ENCODE results near the gene SLC30A5.

The SLC30A5 gene

DNA sequence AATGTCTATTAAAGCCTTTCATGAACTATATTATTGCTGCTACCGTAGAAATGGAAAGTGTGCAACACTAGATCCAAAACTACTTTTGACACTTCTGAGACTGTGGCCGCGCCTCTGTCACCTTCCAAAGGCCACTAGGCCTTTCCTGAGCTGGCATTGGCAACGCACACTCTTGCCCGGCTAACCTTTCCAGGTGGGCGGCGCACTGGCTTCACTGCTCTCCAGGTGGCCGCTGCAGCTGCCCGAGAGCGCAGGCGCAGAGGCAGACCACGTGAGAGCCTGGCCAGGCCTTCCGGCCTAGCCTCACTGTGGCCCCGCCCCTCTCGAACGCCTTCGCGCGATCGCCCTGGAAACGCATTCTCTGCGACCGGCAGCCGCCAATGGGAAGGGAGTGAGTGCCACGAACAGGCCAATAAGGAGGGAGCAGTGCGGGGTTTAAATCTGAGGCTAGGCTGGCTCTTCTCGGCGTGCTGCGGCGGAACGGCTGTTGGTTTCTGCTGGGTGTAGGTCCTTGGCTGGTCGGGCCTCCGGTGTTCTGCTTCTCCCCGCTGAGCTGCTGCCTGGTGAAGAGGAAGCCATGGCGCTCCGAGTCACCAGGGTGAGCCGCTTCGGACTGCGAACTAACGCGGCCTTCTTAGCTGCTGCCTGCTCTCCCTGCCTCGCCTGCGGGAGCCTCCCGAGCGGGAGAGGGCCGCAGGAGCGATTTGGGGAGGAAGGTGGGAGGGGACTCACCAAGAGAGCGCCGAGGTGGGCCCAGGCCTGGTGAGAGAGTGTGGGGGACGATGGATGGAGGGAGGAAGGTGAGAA is 73.1 kb downstream of the SLC30A5 start, which contains the start of gene CCNB1:
Gene CCNB1 (plus strand): TSS at position 465 of the 807 bp plus-strand sequence. CDS start 113 bp downstream, at position 578.
- peak within 1 kb of the TSS; percentile 73 for H3K4me3 ChIP-seq (ENCODE audit: low read length)
- H3K27me3 ChIP-seq (ENCODE audit: control insufficient read depth, insufficient read depth, low read length) = no peaks in the 10 kb centered on the region
- peaks cover 21% of the 10 kb centered on the region; the same call in 1 of the 2 replicates for H3K36me3 ChIP-seq (ENCODE audit: control insufficient read depth, insufficient read depth, low read length)
- no peaks in the 10 kb centered on the region for H3K4me1 ChIP-seq (ENCODE audit: control insufficient read depth, insufficient read depth, low read length)
- no peak within 1 kb of the TSS for H3K27ac ChIP-seq (ENCODE audit: low read length)
- WGBS (ENCODE audit: insufficient coverage, insufficient read length) = no CpG with 5 or more reads among the region's 50 CpGs
- DNase-seq (ENCODE audit: low read depth, low spot score) = peak; percentile 97
- no peaks in the 10 kb centered on the region for H3K9me3 ChIP-seq (ENCODE audit: control insufficient read depth, insufficient read depth, low read length)

DNA sequence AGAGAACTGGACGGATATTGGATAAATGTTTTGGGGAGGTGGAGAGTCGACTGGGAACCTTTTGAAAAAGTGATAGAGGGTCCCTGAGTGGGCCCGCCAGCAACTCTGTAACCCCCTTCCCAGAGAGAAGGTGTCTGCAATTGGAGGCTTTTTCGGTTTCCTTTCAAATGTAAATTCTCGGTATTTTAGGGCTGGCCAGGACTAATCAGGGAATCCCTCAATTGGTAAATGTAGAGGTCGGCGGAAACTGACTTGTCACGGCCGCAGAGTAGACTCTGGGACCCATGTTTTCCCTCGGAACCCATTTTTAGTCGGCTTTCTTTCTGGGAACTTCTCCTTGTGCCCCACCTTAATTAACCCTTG is 73.7 kb downstream of the SLC30A5 start:
- H3K9me3 ChIP-seq (ENCODE audit: control insufficient read depth, insufficient read depth, low read length) = no peaks in the 10 kb centered on the region
- peaks cover 21% of the 10 kb centered on the region; the same call in 1 of the 2 replicates for H3K36me3 ChIP-seq (ENCODE audit: control insufficient read depth, insufficient read depth, low read length)
- H3K4me3 ChIP-seq (ENCODE audit: low read length) = peak overlapping the region; percentile 73
- no CpG with 5 or more reads among the region's 11 CpGs for WGBS (ENCODE audit: insufficient coverage, insufficient read length)
- H3K27me3 ChIP-seq (ENCODE audit: control insufficient read depth, insufficient read depth, low read length) = no peaks in the 10 kb centered on the region
- H3K27ac ChIP-seq (ENCODE audit: low read length) = no peak overlapping the region
- H3K4me1 ChIP-seq (ENCODE audit: control insufficient read depth, insufficient read depth, low read length) = no peaks in the 10 kb centered on the region
- no peak for DNase-seq (ENCODE audit: low read depth, low spot score)

DNA sequence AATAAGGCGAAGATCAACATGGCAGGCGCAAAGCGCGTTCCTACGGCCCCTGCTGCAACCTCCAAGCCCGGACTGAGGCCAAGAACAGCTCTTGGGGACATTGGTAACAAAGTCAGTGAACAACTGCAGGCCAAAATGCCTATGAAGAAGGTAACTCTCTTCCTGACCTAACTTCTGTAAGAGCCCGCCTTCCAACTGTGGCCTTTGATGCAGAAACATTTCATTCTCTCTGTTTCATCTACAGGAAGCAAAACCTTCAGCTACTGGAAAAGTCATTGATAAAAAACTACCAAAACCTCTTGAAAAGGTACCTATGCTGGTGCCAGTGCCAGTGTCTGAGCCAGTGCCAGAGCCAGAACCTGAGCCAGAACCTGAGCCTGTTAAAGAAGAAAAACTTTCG is 74.1 kb downstream of the SLC30A5 start:
- H3K4me1 ChIP-seq (ENCODE audit: control insufficient read depth, insufficient read depth, low read length) = no peaks in the 10 kb centered on the region
- no CpG with 5 or more reads among the region's 8 CpGs for WGBS (ENCODE audit: insufficient coverage, insufficient read length)
- peaks cover 22% of the 10 kb centered on the region; the same call in 1 of the 2 replicates for H3K36me3 ChIP-seq (ENCODE audit: control insufficient read depth, insufficient read depth, low read length)
- H3K27me3 ChIP-seq (ENCODE audit: control insufficient read depth, insufficient read depth, low read length) = no peaks in the 10 kb centered on the region
- no peaks in the 10 kb centered on the region for H3K9me3 ChIP-seq (ENCODE audit: control insufficient read depth, insufficient read depth, low read length)
- DNase-seq (ENCODE audit: low read depth, low spot score) = no peak
- peak overlapping the region; percentile 73; the same call in 1 of the 2 replicates for H3K4me3 ChIP-seq (ENCODE audit: low read length)
- no peak overlapping the region for H3K27ac ChIP-seq (ENCODE audit: low read length)

DNA sequence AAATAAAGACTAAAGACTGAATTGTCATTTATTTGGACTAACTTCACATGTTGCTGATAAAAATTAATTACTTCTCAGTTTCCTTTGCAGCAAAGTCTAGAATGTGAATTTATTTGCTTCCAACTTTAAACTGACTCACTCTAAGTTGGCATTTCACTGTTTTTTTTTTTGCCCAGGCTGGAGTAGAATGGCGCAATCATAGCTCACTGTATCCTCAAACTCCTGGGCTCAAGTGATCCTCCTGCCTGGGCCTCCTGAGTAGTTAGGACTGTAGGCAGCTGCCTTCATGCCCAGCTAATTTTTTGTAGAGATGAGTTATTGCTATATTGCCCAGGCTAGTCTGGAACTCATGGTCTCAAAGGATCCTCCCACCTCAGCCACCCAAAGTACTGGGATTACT is 76.7 kb downstream of the SLC30A5 start:
- H3K27ac ChIP-seq (ENCODE audit: low read length) = no peak overlapping the region
- no peaks in the 10 kb centered on the region for H3K4me1 ChIP-seq (ENCODE audit: control insufficient read depth, insufficient read depth, low read length)
- H3K36me3 ChIP-seq (ENCODE audit: control insufficient read depth, insufficient read depth, low read length) = peaks cover 43% of the 10 kb centered on the region; the same call in 1 of the 2 replicates
- H3K9me3 ChIP-seq (ENCODE audit: control insufficient read depth, insufficient read depth, low read length) = no peaks in the 10 kb centered on the region
- no peak for DNase-seq (ENCODE audit: low read depth, low spot score)
- no CpG with 5 or more reads among the region's 1 CpG for WGBS (ENCODE audit: insufficient coverage, insufficient read length)
- no peak overlapping the region for H3K4me3 ChIP-seq (ENCODE audit: low read length)
- no peaks in the 10 kb centered on the region for H3K27me3 ChIP-seq (ENCODE audit: control insufficient read depth, insufficient read depth, low read length)

DNA sequence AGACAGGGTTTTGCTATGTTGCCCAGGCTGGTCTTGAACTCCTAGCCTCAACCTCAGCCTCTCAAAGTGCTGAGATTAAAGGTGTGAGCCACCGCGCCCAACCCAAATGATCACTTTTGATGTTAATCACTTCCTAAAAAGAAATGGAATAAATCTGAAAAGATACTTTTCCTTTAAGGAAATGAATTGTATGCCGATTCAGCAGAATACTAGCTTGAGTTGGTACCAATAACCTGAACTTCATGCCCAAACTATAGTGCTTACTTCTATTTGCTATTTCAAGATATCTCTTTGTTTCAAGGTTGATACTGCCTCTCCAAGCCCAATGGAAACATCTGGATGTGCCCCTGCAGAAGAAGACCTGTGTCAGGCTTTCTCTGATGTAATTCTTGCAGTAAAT is 77.2 kb downstream of the SLC30A5 start:
- Histone ChIP-seq H3K27ac (ENCODE audit: low read length) (no peak overlapping the region), H3K9me3 (ENCODE audit: control insufficient read depth, insufficient read depth, low read length) (no peaks in the 10 kb centered on the region), H3K4me1 (ENCODE audit: control insufficient read depth, insufficient read depth, low read length) (no peaks in the 10 kb centered on the region), H3K36me3 (ENCODE audit: control insufficient read depth, insufficient read depth, low read length) (peaks cover 47% of the 10 kb centered on the region; the same call in 1 of the 2 replicates), H3K4me3 (ENCODE audit: low read length) (no peak overlapping the region), H3K27me3 (ENCODE audit: control insufficient read depth, insufficient read depth, low read length) (no peaks in the 10 kb centered on the region)
- WGBS (ENCODE audit: insufficient coverage, insufficient read length) = no CpG with 5 or more reads among the region's 3 CpGs
- DNase-seq (ENCODE audit: low read depth, low spot score) = no peak

All from iPS DF 6.9 (cell line).